GM23248 (cell line): Measurements from ENCODE around the gene ZNF354C.

Source experiments
- EZH2 ChIP-seq: fragments of 200-600 bp; sonication (generic); IDR thresholded peaks from 2 replicates; pipeline ENCODE4 v1.6.1; 2018; ENCODE audit warnings: antibody characterized with exemption, mild to moderate bottlenecking; ENCODE audit not compliant: insufficient read depth, poor library complexity, severe bottlenecking
- EZH2phosphoT487 ChIP-seq: fragments of 200-600 bp; sonication (generic); IDR thresholded peaks from 2 replicates; pipeline ENCODE4 v1.6.1; 2018; ENCODE audit warnings: antibody characterized with exemption, moderate library complexity, mild to moderate bottlenecking, low read depth; ENCODE audit not compliant: insufficient read depth

DNA sequence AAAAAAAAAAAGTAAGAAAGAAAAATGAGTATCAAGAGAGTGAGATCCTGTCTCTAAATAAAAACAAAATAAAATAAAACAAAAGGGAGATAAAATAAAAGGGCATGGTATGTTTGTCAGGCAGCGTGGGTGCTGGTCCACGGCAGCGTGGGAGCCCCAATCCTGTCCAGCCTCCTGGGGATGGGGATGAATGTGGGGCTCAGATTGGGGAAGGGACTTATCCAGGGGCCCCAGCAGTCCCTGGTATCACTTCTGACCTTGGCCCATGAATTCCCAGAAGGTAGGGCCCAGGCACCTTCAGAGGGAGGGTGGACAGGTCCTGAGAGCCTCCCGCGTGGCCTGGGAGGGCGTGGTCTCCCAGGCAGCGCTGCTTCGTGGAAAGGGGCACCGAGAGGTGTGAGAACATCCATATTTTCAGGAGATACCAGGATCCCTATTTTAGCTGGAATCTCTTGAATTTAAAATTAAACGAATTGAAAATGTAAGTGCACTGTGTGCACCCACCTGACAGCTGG lies 71.2 kb downstream of the ZNF354C start:
- TF ChIP-seq EZH2 (no peak), EZH2phosphoT487 (no peak)
